Activated T-cell treated with anti-CD3 and anti-CD28 coated beads, Interleukin-2, amount 50 U/mL, for 4 hours (primary cell): ENCODE measurements around the gene NRG3. TPM values are rescaled to one million over a fixed set of nuclear protein-coding genes. Genes with fewer than 3 reads are reported as not detected.
"Not testable (repeated sequence)": the region's sequence is repeated elsewhere in the genome, so short reads cannot be mapped to it uniquely, and the experiment has no call there.

Experiments
- ATAC-seq, 2 donors: fragments of 200-7000 bp; cut with Tn5 transposase; one replicate each; pipeline ENCODE4 v1.10.0; 2021
- DNase-seq: peaks from one replicate; pipeline ENCODE4 v3.0.0-alpha.2; 2020
- H3K27me3 Mint-ChIP-seq: one replicate; pipeline ENCODE4 v1.8.0; 2021; ENCODE audit warnings: low read depth, mixed read lengths
- H3K36me3 Mint-ChIP-seq: one replicate; pipeline ENCODE4 v1.8.0; 2022; ENCODE audit warnings: mixed read lengths; ENCODE audit not compliant: insufficient read depth
- H3K4me1 Mint-ChIP-seq: one replicate; pipeline ENCODE4 v1.8.0; 2021; ENCODE audit warnings: low read depth, mixed read lengths
- H3K4me3 Mint-ChIP-seq: one replicate; pipeline ENCODE4 v1.8.0; 2021; ENCODE audit warnings: mild to moderate bottlenecking, moderate library complexity, mixed read lengths
- H3K9me3 Mint-ChIP-seq: one replicate; pipeline ENCODE4 v1.8.0; 2021; ENCODE audit warnings: mixed read lengths
- total RNA-seq, 3 donors: library from RNA; stranded (reverse); gene quantifications; one replicate each; pipeline ENCODE4 v1.2.1, GENCODE V29; 2021

The NRG3 gene
- total RNA-seq, 3 donors from 2014 or later = not detected

DNA sequence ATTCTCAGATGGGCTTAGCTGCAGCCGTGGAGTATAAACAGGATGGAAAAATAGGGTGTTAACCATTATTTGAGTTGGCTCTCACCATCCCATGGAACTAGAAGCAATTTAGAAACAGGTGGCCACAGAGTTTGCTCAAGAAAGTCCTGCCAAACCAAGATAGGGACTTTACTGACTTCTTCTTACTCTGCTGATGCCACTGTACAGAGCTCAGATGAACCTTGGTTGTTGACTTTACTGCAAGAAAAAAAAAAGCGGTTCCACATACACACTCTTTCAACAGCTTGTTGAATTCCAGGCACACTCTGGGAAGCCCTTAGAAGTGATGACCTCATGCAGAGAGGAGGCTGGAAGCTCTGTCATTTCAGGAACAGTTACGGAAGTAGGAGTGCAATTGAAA, 753.4 kb downstream of the NRG3 start:
- ATAC-seq (no peak), DNase-seq (no peak)
- H3K36me3 Mint-ChIP-seq = no peaks in the 10 kb centered on the region
- H3K27me3 Mint-ChIP-seq = no peaks in the 10 kb centered on the region
- no peaks in the 10 kb centered on the region for H3K4me1 Mint-ChIP-seq
- peaks cover 3% of the 10 kb centered on the region for H3K9me3 Mint-ChIP-seq
- H3K4me3 Mint-ChIP-seq = no peak overlapping the region

GRCh38 chr10:82643076-82643475, 768.1 kb downstream of the NRG3 start:
- no peak for DNase-seq
- Mint-ChIP-seq H3K9me3 (peaks cover 4% of the 10 kb centered on the region), H3K4me1 (no peaks in the 10 kb centered on the region), H3K36me3 (no peaks in the 10 kb centered on the region), H3K4me3 (no peak overlapping the region), H3K27me3 (no peaks in the 10 kb centered on the region)
- no peak for ATAC-seq

GRCh38 chr10:82643601-82644000, 768.6 kb downstream of the NRG3 start:
- H3K4me1 Mint-ChIP-seq = no peaks in the 10 kb centered on the region
- H3K4me3 Mint-ChIP-seq = no peak overlapping the region
- H3K27me3 Mint-ChIP-seq = no peaks in the 10 kb centered on the region
- no peak for DNase-seq
- no peak for ATAC-seq
- peaks cover 4% of the 10 kb centered on the region for H3K9me3 Mint-ChIP-seq
- H3K36me3 Mint-ChIP-seq = no peaks in the 10 kb centered on the region

DNA sequence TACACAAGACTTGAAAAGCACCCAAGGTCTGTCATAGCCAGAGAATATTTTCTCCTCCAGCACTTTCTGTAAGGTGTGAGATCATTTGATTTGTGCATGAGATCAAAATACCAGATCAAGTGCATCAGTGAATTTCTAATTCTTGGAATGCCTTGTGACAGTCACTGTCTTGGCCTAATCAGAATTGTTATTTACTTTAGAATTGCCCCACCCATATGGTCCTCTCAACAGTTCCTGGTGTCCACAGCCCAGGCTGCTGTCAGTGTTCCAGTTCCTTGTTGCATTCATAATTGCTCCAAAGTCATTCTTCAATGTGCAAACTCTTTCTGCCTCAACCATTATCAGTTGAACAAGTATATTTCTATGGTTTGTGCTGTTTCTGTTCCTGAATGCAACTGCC, 770.2 kb downstream of the NRG3 start:
- ATAC-seq = no peak
- H3K27me3 Mint-ChIP-seq = no peaks in the 10 kb centered on the region
- no peaks in the 10 kb centered on the region for H3K36me3 Mint-ChIP-seq
- DNase-seq = no peak
- H3K4me3 Mint-ChIP-seq = no peak overlapping the region
- H3K9me3 Mint-ChIP-seq = peaks cover 4% of the 10 kb centered on the region
- H3K4me1 Mint-ChIP-seq = no peaks in the 10 kb centered on the region

DNA sequence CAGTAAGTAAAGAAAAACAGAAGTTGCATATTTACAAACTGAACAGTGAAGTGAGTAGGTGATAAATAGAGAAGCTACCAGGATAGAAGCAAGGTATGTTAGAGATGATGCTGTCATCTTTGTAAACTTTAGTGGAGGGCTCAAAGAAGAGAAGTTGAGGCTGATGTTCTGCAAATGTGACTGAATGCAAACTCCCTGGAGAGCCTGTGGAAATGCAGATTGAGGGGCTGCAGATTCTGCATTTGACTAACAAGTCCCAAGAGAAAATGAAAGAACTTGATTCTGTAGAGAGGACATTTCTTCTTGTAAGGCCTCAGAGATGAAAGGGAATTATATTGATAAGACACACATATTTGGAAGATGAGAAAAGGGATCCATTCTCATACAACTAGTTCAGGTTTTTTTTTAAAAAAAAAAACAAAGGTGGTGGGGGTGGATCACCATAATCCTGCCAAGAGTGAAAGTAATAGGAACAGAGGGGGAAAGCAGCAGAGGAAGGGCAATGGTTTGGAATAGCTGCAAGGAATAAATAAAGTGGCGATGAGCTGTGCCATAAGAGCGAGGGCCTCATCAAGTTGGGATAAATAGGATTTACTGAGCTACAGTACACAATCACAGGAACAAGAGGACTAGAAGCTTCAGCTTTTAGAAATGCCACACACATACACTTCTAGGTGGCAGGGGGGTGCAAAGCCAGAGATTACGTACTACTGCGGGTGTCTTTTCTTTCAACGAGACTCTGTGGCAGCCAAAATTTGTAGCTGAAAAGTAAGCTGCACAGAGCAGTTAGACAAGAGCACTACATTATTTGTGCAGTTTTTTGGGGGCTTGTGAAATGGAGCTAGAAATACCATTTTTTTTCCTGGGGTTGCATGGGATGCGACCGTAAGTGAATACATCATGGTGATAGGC, 778.5 kb downstream of the NRG3 start:
- no peaks in the 10 kb centered on the region for H3K36me3 Mint-ChIP-seq
- DNase-seq (no peak), ATAC-seq (no peak)
- no peak overlapping the region for H3K4me3 Mint-ChIP-seq
- H3K4me1 Mint-ChIP-seq = no peaks in the 10 kb centered on the region
- H3K27me3 Mint-ChIP-seq = no peaks in the 10 kb centered on the region
- peaks cover 15% of the 10 kb centered on the region for H3K9me3 Mint-ChIP-seq

GRCh38 chr10:82660205-82660604, 785.2 kb downstream of the NRG3 start:
- no peaks in the 10 kb centered on the region for H3K4me1 Mint-ChIP-seq
- H3K4me3 Mint-ChIP-seq = no peak overlapping the region
- ATAC-seq (no peak), DNase-seq (no peak)
- H3K27me3 Mint-ChIP-seq = no peaks in the 10 kb centered on the region
- H3K9me3 Mint-ChIP-seq = peaks cover 2% of the 10 kb centered on the region
- no peaks in the 10 kb centered on the region for H3K36me3 Mint-ChIP-seq

DNA sequence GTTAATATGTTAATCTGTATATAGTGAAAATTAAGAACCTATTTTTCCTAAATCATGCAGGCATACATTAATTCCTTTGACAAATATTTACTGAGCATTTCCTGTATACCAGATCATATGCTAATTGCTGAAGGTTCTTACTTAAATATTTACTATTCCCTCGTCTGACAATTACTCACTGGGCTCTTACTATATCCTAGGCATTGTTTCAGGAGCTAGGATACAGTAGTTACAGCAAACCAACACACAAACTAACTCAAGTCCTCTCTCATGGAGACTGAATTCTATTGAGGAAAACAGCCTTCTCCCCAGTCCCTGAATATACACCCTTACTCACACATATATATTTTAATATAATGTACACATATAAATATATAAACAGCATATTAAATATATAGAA, 786.0 kb downstream of the NRG3 start:
- Mint-ChIP-seq H3K36me3 (no peaks in the 10 kb centered on the region), H3K27me3 (no peaks in the 10 kb centered on the region), H3K9me3 (peaks cover 2% of the 10 kb centered on the region), H3K4me3 (no peak overlapping the region), H3K4me1 (no peaks in the 10 kb centered on the region)
- DNase-seq (no peak), ATAC-seq (no peak)

DNA sequence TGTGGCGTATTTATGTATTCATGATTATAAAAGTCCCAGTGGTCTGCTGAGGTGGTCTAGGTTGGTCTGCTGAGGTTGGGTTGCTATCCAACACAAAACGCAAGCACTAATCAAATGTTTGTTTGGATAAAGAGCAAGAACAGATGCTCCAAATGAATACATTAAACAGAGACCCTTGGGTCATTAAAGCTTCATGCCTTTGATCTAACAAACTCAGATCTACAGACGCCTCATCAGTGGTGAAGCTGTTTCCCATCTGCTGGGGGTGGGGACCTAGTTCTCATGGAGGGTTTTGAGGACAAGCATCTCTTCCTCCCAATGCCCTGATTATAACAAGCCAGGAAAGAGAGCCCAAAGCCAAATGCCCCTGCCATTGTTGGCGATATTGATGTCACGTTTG, 786.7 kb downstream of the NRG3 start:
- ATAC-seq = no peak
- no peaks in the 10 kb centered on the region for H3K36me3 Mint-ChIP-seq
- DNase-seq = no peak
- no peaks in the 10 kb centered on the region for H3K27me3 Mint-ChIP-seq
- no peaks in the 10 kb centered on the region for H3K4me1 Mint-ChIP-seq
- peaks cover 2% of the 10 kb centered on the region for H3K9me3 Mint-ChIP-seq
- no peak overlapping the region for H3K4me3 Mint-ChIP-seq

GRCh38 chr10:82668221-82668895, 793.4 kb downstream of the NRG3 start:
- no peak for ATAC-seq
- no peaks in the 10 kb centered on the region for H3K36me3 Mint-ChIP-seq
- H3K4me1 Mint-ChIP-seq = no peaks in the 10 kb centered on the region
- peaks cover 5% of the 10 kb centered on the region for H3K9me3 Mint-ChIP-seq
- no peaks in the 10 kb centered on the region for H3K27me3 Mint-ChIP-seq
- no peak for DNase-seq
- no peak overlapping the region for H3K4me3 Mint-ChIP-seq

- Mint-ChIP-seq H3K27me3 (no peaks in the 10 kb centered on the region), H3K4me3 (no peak overlapping the region)
- ATAC-seq = no peak
These were observed 799.0 kb downstream of the NRG3 start for GRCh38 chr10:82674036-82674435.

GRCh38 chr10:82677932-82678331, 802.9 kb downstream of the NRG3 start:
- H3K9me3 Mint-ChIP-seq = peaks cover 16% of the 10 kb centered on the region
- H3K4me3 Mint-ChIP-seq, H3K4me1 Mint-ChIP-seq, ATAC-seq, H3K27me3 Mint-ChIP-seq, H3K36me3 Mint-ChIP-seq, DNase-seq: not testable (repeated sequence)

More at GRCh38 chr10:82674036-82674435, 799.0 kb downstream of the NRG3 start:
- no peak for DNase-seq
- Mint-ChIP-seq H3K36me3 (no peaks in the 10 kb centered on the region), H3K9me3 (peaks cover 21% of the 10 kb centered on the region), H3K4me1 (no peaks in the 10 kb centered on the region)

- H3K36me3 Mint-ChIP-seq, H3K27me3 Mint-ChIP-seq, ATAC-seq, H3K4me1 Mint-ChIP-seq, DNase-seq, H3K4me3 Mint-ChIP-seq: not testable (repeated sequence)
- H3K9me3 Mint-ChIP-seq = peaks cover 16% of the 10 kb centered on the region
These were observed 803.5 kb downstream of the NRG3 start for GRCh38 chr10:82678451-82678850.

GRCh38 chr10:82680608-82681007, 805.6 kb downstream of the NRG3 start:
- Mint-ChIP-seq H3K36me3 (no peaks in the 10 kb centered on the region), H3K27me3 (no peaks in the 10 kb centered on the region), H3K4me3 (no peak overlapping the region), H3K9me3 (peaks cover 10% of the 10 kb centered on the region), H3K4me1 (no peaks in the 10 kb centered on the region)
- no peak for ATAC-seq
- no peak for DNase-seq

DNA sequence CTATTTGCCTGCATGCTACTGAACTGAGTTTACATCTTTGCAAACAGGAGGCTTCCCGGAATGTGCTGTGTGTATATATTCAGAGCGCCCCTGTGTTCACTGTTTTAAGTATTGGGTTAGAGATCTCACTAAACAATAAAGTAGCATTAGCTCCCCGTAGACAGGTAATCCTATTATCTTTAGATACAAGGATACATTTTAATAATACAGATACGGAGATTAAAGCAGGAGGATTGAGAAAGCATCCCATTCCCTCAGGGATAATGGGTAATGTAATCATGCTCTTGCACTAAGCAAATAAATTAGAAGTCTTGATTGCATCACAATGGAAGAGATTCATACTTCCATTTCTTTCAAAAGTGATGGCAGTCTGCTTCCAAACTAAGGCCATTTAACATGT, 809.0 kb downstream of the NRG3 start:
- DNase-seq = no peak

DNA sequence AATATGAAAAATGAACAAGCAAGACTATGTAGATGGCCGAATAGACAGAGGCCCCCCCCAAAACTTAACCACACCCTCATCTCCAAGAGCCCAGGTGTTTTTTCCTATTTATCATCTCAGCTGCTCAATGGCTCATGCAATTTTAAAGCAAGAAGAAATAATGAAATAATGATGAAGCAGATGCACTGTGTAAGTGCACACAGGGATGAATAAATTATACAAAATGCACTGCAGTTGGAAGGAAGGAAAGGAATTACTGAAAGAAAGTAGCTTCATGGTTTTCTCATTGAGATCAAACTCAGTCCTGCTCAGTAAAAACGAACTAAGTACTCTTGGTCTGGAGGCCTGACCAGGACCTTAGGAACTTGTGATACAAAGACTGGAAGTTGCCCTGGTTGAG, 810.1 kb downstream of the NRG3 start:
- ATAC-seq = no peak
- no peak overlapping the region for H3K4me3 Mint-ChIP-seq
- no peak for DNase-seq
- no peaks in the 10 kb centered on the region for H3K27me3 Mint-ChIP-seq
- H3K9me3 Mint-ChIP-seq = no peaks in the 10 kb centered on the region
- no peaks in the 10 kb centered on the region for H3K36me3 Mint-ChIP-seq
- no peaks in the 10 kb centered on the region for H3K4me1 Mint-ChIP-seq

More for the DNA sequence above, 809.0 kb downstream of the NRG3 start:
- no peaks in the 10 kb centered on the region for H3K9me3 Mint-ChIP-seq
- no peaks in the 10 kb centered on the region for H3K27me3 Mint-ChIP-seq
- no peak overlapping the region for H3K4me3 Mint-ChIP-seq
- H3K36me3 Mint-ChIP-seq = no peaks in the 10 kb centered on the region
- ATAC-seq = no peak
- no peaks in the 10 kb centered on the region for H3K4me1 Mint-ChIP-seq
